HG02759 (cell line): ENCODE data around the gene IFT122.
A peak's percentile ranks its signal among the peaks of the same experiment; 100 is the strongest.
"Not testable (repeated sequence)": the region's sequence is repeated elsewhere in the genome, so short reads cannot be mapped to it uniquely, and the experiment has no call there.

ENCODE experiments used
- ATAC-seq: cut with Tn5 transposase; IDR thresholded peaks from one replicate; pipeline ENCODE4 v1.9.1; 2021; ENCODE audit warnings: mild to moderate bottlenecking, moderate library complexity; ENCODE audit not compliant: unreplicated experiment

IFT122 gene

DNA sequence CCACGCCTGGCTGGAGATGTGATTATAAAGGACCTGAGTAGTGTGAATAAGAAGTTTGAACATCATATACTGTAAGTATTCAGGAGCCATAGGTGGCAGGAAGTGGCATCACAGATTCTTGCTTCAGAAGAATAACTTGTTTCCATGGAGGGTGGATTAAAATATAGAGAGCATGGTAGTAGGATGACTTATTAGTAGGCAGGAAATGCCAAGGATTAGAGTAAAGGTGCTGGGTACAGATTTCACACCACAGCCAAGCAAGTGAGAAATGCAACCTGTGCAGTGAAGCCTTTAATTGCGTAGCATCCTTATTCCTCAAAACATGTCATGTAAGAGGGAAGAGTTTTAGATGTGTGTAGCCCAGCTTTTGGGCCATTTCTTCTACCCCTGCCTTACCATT is 30.8 kb downstream of the IFT122 start:
- no peak for ATAC-seq

GRCh38 chr3:129473067-129473768 is 33.2 kb downstream of the IFT122 start:
- no peak for ATAC-seq

- ATAC-seq: no peak
These were observed 33.7 kb downstream of the IFT122 start for GRCh38 chr3:129473769-129474152.

GRCh38 chr3:129474984-129475804 is 35.2 kb downstream of the IFT122 start:
- ATAC-seq: no peak

DNA sequence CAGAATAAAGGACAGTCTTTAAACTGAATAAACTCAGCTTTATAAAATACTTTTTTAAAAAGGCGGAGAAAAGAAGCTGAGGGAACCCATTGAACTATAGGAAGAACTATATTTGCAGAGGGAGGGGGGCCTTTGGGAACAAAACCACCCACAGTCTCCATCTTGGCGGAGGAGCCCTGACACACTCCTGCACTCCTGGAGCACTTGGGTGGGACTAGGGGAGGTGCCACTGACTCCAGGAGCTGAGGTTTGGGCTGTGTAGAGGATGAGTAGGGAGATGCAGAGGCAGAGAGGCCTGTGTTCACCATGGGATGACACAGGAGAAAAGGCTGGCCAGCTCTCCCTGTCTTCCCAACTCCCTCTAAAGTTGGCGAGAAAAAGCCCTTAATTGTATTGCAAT is 35.8 kb downstream of the IFT122 start:
- no peak for ATAC-seq

GRCh38 chr3:129476586-129476985 is 36.6 kb downstream of the IFT122 start:
- no peak for ATAC-seq

GRCh38 chr3:129481225-129481765 is 41.3 kb downstream of the IFT122 start:
- not testable (repeated sequence) for ATAC-seq

- no peak for ATAC-seq
These were observed 41.8 kb downstream of the IFT122 start for GRCh38 chr3:129481766-129482332.

- ATAC-seq: no peak
These were observed 42.7 kb downstream of the IFT122 start for GRCh38 chr3:129482721-129483120.

- ATAC-seq: no peak
These were observed 43.8 kb downstream of the IFT122 start for GRCh38 chr3:129483870-129484269.

- ATAC-seq: not testable (repeated sequence)
These were observed 45.1 kb downstream of the IFT122 start for GRCh38 chr3:129485146-129485545.

GRCh38 chr3:129485721-129486663 is 46.0 kb downstream of the IFT122 start:
- no peak for ATAC-seq

- no peak for ATAC-seq
These were observed 46.6 kb downstream of the IFT122 start for GRCh38 chr3:129486664-129487035.

DNA sequence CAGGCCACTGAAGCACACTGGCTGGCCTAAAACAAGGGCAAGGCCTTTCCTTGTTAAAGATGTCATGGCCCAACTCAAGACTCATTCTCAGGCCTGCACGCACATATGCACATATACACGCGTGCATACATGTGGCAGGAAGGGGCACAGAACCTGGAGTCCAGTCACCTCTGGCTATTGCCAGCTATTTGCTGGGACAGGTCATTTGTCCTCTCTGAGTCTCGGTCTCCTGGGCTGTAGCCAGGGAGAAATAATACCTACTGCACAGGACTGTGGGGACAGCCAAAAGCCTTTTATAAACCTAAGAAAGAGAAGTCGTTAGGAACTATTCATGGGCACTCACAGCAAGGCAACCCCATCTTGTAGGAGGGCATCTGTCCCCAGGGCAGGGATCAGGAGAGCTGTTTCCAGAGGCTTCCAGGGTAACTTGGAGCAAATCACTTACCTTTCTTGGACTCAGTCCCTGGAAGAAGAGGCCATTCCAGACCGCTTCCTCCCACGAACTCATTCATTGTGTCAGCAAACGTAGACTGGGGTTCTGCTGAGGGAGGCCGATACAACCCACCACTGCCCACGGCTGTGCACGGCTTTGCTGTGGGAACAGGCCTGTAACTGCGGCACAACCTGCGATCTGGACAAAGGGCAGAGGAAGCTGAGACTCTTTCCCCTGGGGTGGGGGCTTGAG is 47.3 kb downstream of the IFT122 start:
- ATAC-seq: no peak

- ATAC-seq: not testable (repeated sequence)
These were observed 47.9 kb downstream of the IFT122 start for GRCh38 chr3:129487868-129488335.

DNA sequence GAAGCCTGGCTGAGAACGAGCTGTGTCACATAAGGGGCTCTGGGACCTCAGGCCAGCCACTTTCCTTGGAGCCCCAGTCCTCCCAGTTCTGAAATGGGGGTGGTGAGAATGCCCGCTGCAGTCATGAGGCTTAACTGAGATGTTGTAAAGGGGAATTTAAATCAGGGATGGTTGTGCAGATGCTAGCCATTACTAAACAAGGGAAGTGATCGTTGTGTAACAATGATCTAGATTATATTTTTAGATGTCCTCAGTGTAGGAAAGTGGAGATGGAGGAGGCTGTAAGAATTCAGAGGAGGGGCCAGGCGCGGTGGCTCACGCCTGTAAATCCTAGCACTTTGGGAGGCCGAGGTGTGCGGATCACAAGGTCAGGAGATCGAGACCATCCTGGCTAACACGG is 49.2 kb downstream of the IFT122 start:
- ATAC-seq: not testable (repeated sequence)

DNA sequence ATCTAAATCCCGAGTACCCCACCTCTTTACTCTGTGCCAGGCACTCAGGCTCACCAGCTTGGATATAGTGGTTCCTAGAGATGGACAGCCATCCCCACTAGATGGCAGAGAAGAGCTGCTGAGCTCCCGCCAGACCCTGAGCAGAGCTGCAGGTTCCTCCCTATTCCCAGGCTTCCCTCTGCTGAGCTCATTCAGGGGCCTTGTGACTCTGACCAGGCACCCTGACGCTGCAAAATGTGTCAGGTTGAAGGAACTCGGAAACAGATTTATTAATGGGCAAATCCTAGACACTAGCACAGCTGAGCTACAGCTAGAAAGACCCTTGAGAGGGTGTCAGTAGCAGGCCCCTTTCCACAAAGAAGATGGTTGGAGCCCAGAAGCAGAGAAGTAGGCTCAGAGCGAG is 50.2 kb downstream of the IFT122 start:
- peak; percentile 88 for ATAC-seq

- ATAC-seq: not testable (repeated sequence)
These were observed 51.1 kb downstream of the IFT122 start for GRCh38 chr3:129491077-129491476.

GRCh38 chr3:129491794-129492193 is 51.8 kb downstream of the IFT122 start:
- no peak for ATAC-seq

GRCh38 chr3:129492691-129493090 is 52.7 kb downstream of the IFT122 start:
- ATAC-seq: no peak
